ENCODE results near the gene NFKBIB. TPM values are rescaled to one million over a fixed set of nuclear protein-coding genes. Genes with fewer than 3 reads are reported as not detected.

The NFKBIB gene
- total RNA-seq, 1 donor from 2014 or later: 4.7 TPM

- H3K4me1 ChIP-seq (ENCODE audit: control insufficient read depth in 3 of 3, insufficient read depth in 3 of 3, low read length in 3 of 3): peaks cover 42 to 49% (median 45%) of the 10 kb centered on the region in 3 donors
- no peaks in the 10 kb centered on the region for H3K9me3 ChIP-seq (ENCODE audit: control insufficient read depth in 3 of 3, low read length in 3 of 3)
- no peaks in the 10 kb centered on the region for H3K27me3 ChIP-seq (ENCODE audit: control insufficient read depth in 3 of 3, insufficient read depth in 3 of 3, low read length in 3 of 3)
- no peak overlapping the region for H3K27ac ChIP-seq (ENCODE audit: low read depth, low read length)
- H3K4me3 ChIP-seq (ENCODE audit: low read length in 3 of 3): no peak overlapping the region
- peaks cover 32 to 36% (median 33%) of the 10 kb centered on the region in 3 donors for H3K36me3 ChIP-seq (ENCODE audit: control insufficient read depth in 3 of 3, insufficient read depth in 3 of 3, low read length in 3 of 3)
- H3K9ac ChIP-seq (ENCODE audit: low read depth in 1 of 3, low read length in 3 of 3): peak overlapping the region in 1 of 3 donors; percentile 40
Measured at GRCh38 chr19:38888876-38889275, 10.9 kb upstream of the NFKBIB start.

- H3K27ac ChIP-seq (ENCODE audit: low read depth, low read length): peak overlapping the region; percentile 76
Measured at GRCh38 chr19:38889803-38890202, 10.0 kb upstream of the NFKBIB start.

GRCh38 chr19:38890686-38891085, 9.1 kb upstream of the NFKBIB start:
- Histone ChIP-seq H3K27me3 (ENCODE audit: control insufficient read depth in 3 of 3, insufficient read depth in 3 of 3, low read length in 3 of 3) (no peaks in the 10 kb centered on the region), H3K4me3 (ENCODE audit: low read length in 3 of 3) (no peak overlapping the region), H3K9ac (ENCODE audit: low read depth in 1 of 3, low read length in 3 of 3) (peak overlapping the region in 1 of 3 donors; percentile 63), H3K4me1 (ENCODE audit: control insufficient read depth in 3 of 3, insufficient read depth in 3 of 3, low read length in 3 of 3) (peaks cover 60 to 64% (median 62%) of the 10 kb centered on the region in 3 donors), H3K9me3 (ENCODE audit: control insufficient read depth in 3 of 3, low read length in 3 of 3) (no peaks in the 10 kb centered on the region), H3K27ac (ENCODE audit: low read depth, low read length) (peak overlapping the region; percentile 76), H3K36me3 (ENCODE audit: control insufficient read depth in 3 of 3, insufficient read depth in 3 of 3, low read length in 3 of 3) (peaks cover 28 to 37% (median 33%) of the 10 kb centered on the region in 3 donors)

More at GRCh38 chr19:38889803-38890202, 10.0 kb upstream of the NFKBIB start:
- Histone ChIP-seq H3K9ac (ENCODE audit: low read depth in 1 of 3, low read length in 3 of 3) (peak overlapping the region in 1 of 3 donors; percentile 3), H3K4me3 (ENCODE audit: low read length in 3 of 3) (no peak overlapping the region), H3K27me3 (ENCODE audit: control insufficient read depth in 3 of 3, insufficient read depth in 3 of 3, low read length in 3 of 3) (no peaks in the 10 kb centered on the region), H3K4me1 (ENCODE audit: control insufficient read depth in 3 of 3, insufficient read depth in 3 of 3, low read length in 3 of 3) (peaks cover 52 to 59% (median 54%) of the 10 kb centered on the region in 3 donors), H3K36me3 (ENCODE audit: control insufficient read depth in 3 of 3, insufficient read depth in 3 of 3, low read length in 3 of 3) (peaks cover 28 to 37% (median 33%) of the 10 kb centered on the region in 3 donors), H3K9me3 (ENCODE audit: control insufficient read depth in 3 of 3, low read length in 3 of 3) (no peaks in the 10 kb centered on the region)

GRCh38 chr19:38891771-38892170, 8.0 kb upstream of the NFKBIB start:
- H3K4me1 ChIP-seq (ENCODE audit: control insufficient read depth in 3 of 3, insufficient read depth in 3 of 3, low read length in 3 of 3): peaks cover 60 to 63% (median 61%) of the 10 kb centered on the region in 3 donors
- peak overlapping the region; percentile 76 for H3K27ac ChIP-seq (ENCODE audit: low read depth, low read length)
- peak overlapping the region in 1 of 3 donors; percentile 64 for H3K9ac ChIP-seq (ENCODE audit: low read depth in 1 of 3, low read length in 3 of 3)
- H3K9me3 ChIP-seq (ENCODE audit: control insufficient read depth in 3 of 3, low read length in 3 of 3): no peaks in the 10 kb centered on the region
- H3K27me3 ChIP-seq (ENCODE audit: control insufficient read depth in 3 of 3, insufficient read depth in 3 of 3, low read length in 3 of 3): no peaks in the 10 kb centered on the region
- no peak overlapping the region for H3K4me3 ChIP-seq (ENCODE audit: low read length in 3 of 3)
- H3K36me3 ChIP-seq (ENCODE audit: control insufficient read depth in 3 of 3, insufficient read depth in 3 of 3, low read length in 3 of 3): peaks cover 28 to 37% (median 33%) of the 10 kb centered on the region in 3 donors

GRCh38 chr19:38892841-38893240, 6.9 kb upstream of the NFKBIB start:
- Histone ChIP-seq H3K9me3 (ENCODE audit: control insufficient read depth in 3 of 3, low read length in 3 of 3) (no peaks in the 10 kb centered on the region), H3K27ac (ENCODE audit: low read depth, low read length) (peak overlapping the region; percentile 51), H3K9ac (ENCODE audit: low read depth in 1 of 3, low read length in 3 of 3) (peak overlapping the region in 2 of 3 donors; percentile 14 to 76), H3K27me3 (ENCODE audit: control insufficient read depth in 3 of 3, insufficient read depth in 3 of 3, low read length in 3 of 3) (no peaks in the 10 kb centered on the region), H3K36me3 (ENCODE audit: control insufficient read depth in 3 of 3, insufficient read depth in 3 of 3, low read length in 3 of 3) (peaks cover 28 to 32% (median 30%) of the 10 kb centered on the region in 3 donors), H3K4me1 (ENCODE audit: control insufficient read depth in 3 of 3, insufficient read depth in 3 of 3, low read length in 3 of 3) (peaks cover 70 to 73% (median 71%) of the 10 kb centered on the region in 3 donors), H3K4me3 (ENCODE audit: low read length in 3 of 3) (peak overlapping the region in 1 of 3 donors; percentile 30)

GRCh38 chr19:38893341-38893771, 6.4 kb upstream of the NFKBIB start:
- Histone ChIP-seq H3K9ac (ENCODE audit: low read depth in 1 of 3, low read length in 3 of 3) (peak overlapping the region in 2 of 3 donors; percentile 14 to 76), H3K27me3 (ENCODE audit: control insufficient read depth in 3 of 3, insufficient read depth in 3 of 3, low read length in 3 of 3) (no peaks in the 10 kb centered on the region), H3K4me1 (ENCODE audit: control insufficient read depth in 3 of 3, insufficient read depth in 3 of 3, low read length in 3 of 3) (peaks cover 75 to 78% (median 76%) of the 10 kb centered on the region in 3 donors), H3K4me3 (ENCODE audit: low read length in 3 of 3) (peak overlapping the region in 2 of 3 donors; percentile 13 to 30), H3K27ac (ENCODE audit: low read depth, low read length) (peak overlapping the region; percentile 51), H3K9me3 (ENCODE audit: control insufficient read depth in 3 of 3, low read length in 3 of 3) (no peaks in the 10 kb centered on the region), H3K36me3 (ENCODE audit: control insufficient read depth in 3 of 3, insufficient read depth in 3 of 3, low read length in 3 of 3) (peaks cover 23 to 27% (median 25%) of the 10 kb centered on the region in 3 donors)

- Histone ChIP-seq H3K36me3 (ENCODE audit: control insufficient read depth in 3 of 3, insufficient read depth in 3 of 3, low read length in 3 of 3) (peaks cover 6 to 11% (median 9%) of the 10 kb centered on the region in 3 donors), H3K4me3 (ENCODE audit: low read length in 3 of 3) (no peak overlapping the region), H3K27ac (ENCODE audit: low read depth, low read length) (no peak overlapping the region), H3K9ac (ENCODE audit: low read depth in 1 of 3, low read length in 3 of 3) (peak overlapping the region; percentile 30 to 40 (median 32)), H3K27me3 (ENCODE audit: control insufficient read depth in 3 of 3, insufficient read depth in 3 of 3, low read length in 3 of 3) (no peaks in the 10 kb centered on the region), H3K9me3 (ENCODE audit: control insufficient read depth in 3 of 3, low read length in 3 of 3) (no peaks in the 10 kb centered on the region), H3K4me1 (ENCODE audit: control insufficient read depth in 3 of 3, insufficient read depth in 3 of 3, low read length in 3 of 3) (peaks cover 70 to 79% (median 70%) of the 10 kb centered on the region in 3 donors)
Measured at GRCh38 chr19:38894968-38895367, 4.8 kb upstream of the NFKBIB start.

GRCh38 chr19:38898788-38899446, 852 bp upstream of the NFKBIB start:
- H3K4me1 ChIP-seq (ENCODE audit: control insufficient read depth in 3 of 3, insufficient read depth in 3 of 3, low read length in 3 of 3): peaks cover 48 to 52% (median 49%) of the 10 kb centered on the region in 3 donors
- peak overlapping the region; percentile 91 to 97 (median 93) for H3K4me3 ChIP-seq (ENCODE audit: low read length in 3 of 3)
- H3K9me3 ChIP-seq (ENCODE audit: control insufficient read depth in 3 of 3, low read length in 3 of 3): no peaks in the 10 kb centered on the region
- peak overlapping the region; percentile 88 to 98 (median 96) for H3K9ac ChIP-seq (ENCODE audit: low read depth in 1 of 3, low read length in 3 of 3)
- peaks cover 0 to under 1% (median 0%) of the 10 kb centered on the region in 3 donors for H3K36me3 ChIP-seq (ENCODE audit: control insufficient read depth in 3 of 3, insufficient read depth in 3 of 3, low read length in 3 of 3)
- H3K27me3 ChIP-seq (ENCODE audit: control insufficient read depth in 3 of 3, insufficient read depth in 3 of 3, low read length in 3 of 3): no peaks in the 10 kb centered on the region
- peak overlapping the region; percentile 95 for H3K27ac ChIP-seq (ENCODE audit: low read depth, low read length)

GRCh38 chr19:38900202-38900629, 447 bp downstream of the NFKBIB start:
- peaks cover under 1 to 7% (median 4%) of the 10 kb centered on the region in 3 donors for H3K36me3 ChIP-seq (ENCODE audit: control insufficient read depth in 3 of 3, insufficient read depth in 3 of 3, low read length in 3 of 3)
- no peaks in the 10 kb centered on the region for H3K27me3 ChIP-seq (ENCODE audit: control insufficient read depth in 3 of 3, insufficient read depth in 3 of 3, low read length in 3 of 3)
- peaks cover 35 to 39% (median 36%) of the 10 kb centered on the region in 3 donors for H3K4me1 ChIP-seq (ENCODE audit: control insufficient read depth in 3 of 3, insufficient read depth in 3 of 3, low read length in 3 of 3)
- H3K9ac ChIP-seq (ENCODE audit: low read depth in 1 of 3, low read length in 3 of 3): peak overlapping the region; percentile 75 to 92 (median 77)
- H3K4me3 ChIP-seq (ENCODE audit: low read length in 3 of 3): peak overlapping the region; percentile 66 to 93 (median 88)
- H3K27ac ChIP-seq (ENCODE audit: low read depth, low read length): peak overlapping the region; percentile 86
- H3K9me3 ChIP-seq (ENCODE audit: control insufficient read depth in 3 of 3, low read length in 3 of 3): no peaks in the 10 kb centered on the region

GRCh38 chr19:38900743-38901190, 998 bp downstream of the NFKBIB start:
- H3K4me3 ChIP-seq (ENCODE audit: low read length in 3 of 3): peak overlapping the region in 2 of 3 donors; percentile 66 to 93
- H3K27ac ChIP-seq (ENCODE audit: low read depth, low read length): peak overlapping the region; percentile 86
- H3K9ac ChIP-seq (ENCODE audit: low read depth in 1 of 3, low read length in 3 of 3): peak overlapping the region in 2 of 3 donors; percentile 77 to 92

More at GRCh38 chr19:38900743-38901190, 998 bp downstream of the NFKBIB start:
- H3K36me3 ChIP-seq (ENCODE audit: control insufficient read depth in 3 of 3, insufficient read depth in 3 of 3, low read length in 3 of 3): peaks cover 5 to 12% (median 9%) of the 10 kb centered on the region in 3 donors
- H3K9me3 ChIP-seq (ENCODE audit: control insufficient read depth in 3 of 3, low read length in 3 of 3): no peaks in the 10 kb centered on the region
- H3K27me3 ChIP-seq (ENCODE audit: control insufficient read depth in 3 of 3, insufficient read depth in 3 of 3, low read length in 3 of 3): no peaks in the 10 kb centered on the region
- peaks cover 32 to 34% (median 33%) of the 10 kb centered on the region in 3 donors for H3K4me1 ChIP-seq (ENCODE audit: control insufficient read depth in 3 of 3, insufficient read depth in 3 of 3, low read length in 3 of 3)

Measured in skeletal muscle tissue (tissue), 4 donors.